Measurements from ENCODE around the gene CACNA2D1.
"Not testable (repeated sequence)": the region's sequence is repeated elsewhere in the genome, so short reads cannot be mapped to it uniquely, and the experiment has no call there.

CACNA2D1 gene

GRCh38 chr7:82389876-82390275 lies 53.7 kb downstream of the CACNA2D1 start:
- DNase-seq: no peak

- DNase-seq: no peak
These were observed 55.4 kb downstream of the CACNA2D1 start for GRCh38 chr7:82388138-82388537.

GRCh38 chr7:82386571-82386970 lies 57.0 kb downstream of the CACNA2D1 start:
- not testable (repeated sequence) for DNase-seq

- DNase-seq: no peak
These were observed 58.8 kb downstream of the CACNA2D1 start for GRCh38 chr7:82384779-82385178.

- no peak for DNase-seq
These were observed 59.5 kb downstream of the CACNA2D1 start for GRCh38 chr7:82384051-82384464.

GRCh38 chr7:82382276-82382675 lies 61.3 kb downstream of the CACNA2D1 start:
- no peak for DNase-seq

- DNase-seq: no peak
These were observed 66.8 kb downstream of the CACNA2D1 start for GRCh38 chr7:82376739-82377138.

GRCh38 chr7:82375713-82376112 lies 67.9 kb downstream of the CACNA2D1 start:
- DNase-seq: no peak

GRCh38 chr7:82375129-82375528 lies 68.4 kb downstream of the CACNA2D1 start:
- DNase-seq: no peak

- DNase-seq: no peak
These were observed 69.5 kb downstream of the CACNA2D1 start for GRCh38 chr7:82373926-82374635.

GRCh38 chr7:82364671-82365070 lies 78.9 kb downstream of the CACNA2D1 start:
- DNase-seq: no peak

GRCh38 chr7:82364048-82364447 lies 79.5 kb downstream of the CACNA2D1 start:
- no peak for DNase-seq

- DNase-seq: no peak
These were observed 81.4 kb downstream of the CACNA2D1 start for GRCh38 chr7:82362129-82362706.

- no peak for DNase-seq
These were observed 82.8 kb downstream of the CACNA2D1 start for GRCh38 chr7:82360591-82361368.

- DNase-seq: no peak
These were observed 84.2 kb downstream of the CACNA2D1 start for GRCh38 chr7:82359426-82359825.

GRCh38 chr7:82358923-82359322 lies 84.7 kb downstream of the CACNA2D1 start:
- DNase-seq: no peak

- no peak for DNase-seq
These were observed 85.5 kb downstream of the CACNA2D1 start for GRCh38 chr7:82358009-82358578.

- DNase-seq: no peak
These were observed 95.3 kb downstream of the CACNA2D1 start for GRCh38 chr7:82348251-82348650.

- no peak for DNase-seq
These were observed 95.8 kb downstream of the CACNA2D1 start for GRCh38 chr7:82347808-82348207.

GRCh38 chr7:82345886-82346285 lies 97.7 kb downstream of the CACNA2D1 start:
- no peak for DNase-seq

GRCh38 chr7:82343716-82344115 lies 99.9 kb downstream of the CACNA2D1 start:
- no peak for DNase-seq

GRCh38 chr7:82339958-82340357 lies 103.6 kb downstream of the CACNA2D1 start:
- DNase-seq: no peak

- no peak for DNase-seq
These were observed 107.7 kb downstream of the CACNA2D1 start for GRCh38 chr7:82335927-82336326.

GRCh38 chr7:82335001-82335400 lies 108.6 kb downstream of the CACNA2D1 start:
- DNase-seq: no peak
